DOHH2 (cell line): ENCODE data around the gene GASK1B.

Source experiments
- H3F3A ChIP-seq: fragments of 200-600 bp; sonication (generic), shearing (Covaris generic); 2 replicates; pipeline ENCODE4 v1.6.0; 2016; ENCODE audit warnings: antibody characterized with exemption, mild to moderate bottlenecking; ENCODE audit not compliant: control insufficient read depth, insufficient read depth
- H3K27ac ChIP-seq: fragments of 200-600 bp; sonication (generic); 2 replicates; pipeline ENCODE4 v1.5.1; 2014; ENCODE audit warnings: low read depth, mild to moderate bottlenecking, low read length, moderate library complexity
- H3K27me3 ChIP-seq: fragments of 200-600 bp; sonication (generic); 2 replicates; pipeline ENCODE4 v1.6.1; 2014; ENCODE audit warnings: mild to moderate bottlenecking, low read length, mixed read lengths; ENCODE audit not compliant: control insufficient read depth
- H3K36me3 ChIP-seq: fragments of 200-600 bp; sonication (generic); 2 replicates; pipeline ENCODE4 v1.6.1; 2014; ENCODE audit warnings: mild to moderate bottlenecking, low read length, moderate library complexity, mixed read lengths; ENCODE audit not compliant: control insufficient read depth
- H3K4me1 ChIP-seq: fragments of 200-600 bp; sonication (generic); 2 replicates; pipeline ENCODE4 v1.6.1; 2014; ENCODE audit warnings: mild to moderate bottlenecking, low read length, mixed read lengths; ENCODE audit not compliant: control insufficient read depth
- H3K4me2 ChIP-seq: fragments of 200-600 bp; sonication (generic); 2 replicates; pipeline ENCODE4 v1.6.0; 2014; ENCODE audit warnings: mild to moderate bottlenecking, low read length, moderate library complexity
- H3K4me3 ChIP-seq: fragments of 200-600 bp; sonication (generic); 2 replicates; pipeline ENCODE4 v1.5.1; 2014; ENCODE audit warnings: mild to moderate bottlenecking, low read length, mixed read lengths
- H3K79me2 ChIP-seq: fragments of 200-600 bp; sonication (generic); 2 replicates; pipeline ENCODE4 v1.6.1; 2014; ENCODE audit warnings: mild to moderate bottlenecking, low read length, mixed read lengths; ENCODE audit not compliant: control insufficient read depth
- H3K9me2 ChIP-seq: fragments of 200-600 bp; sonication (generic); replicated peaks from 2 replicates; pipeline ENCODE4 v1.6.1; 2014; ENCODE audit warnings: mild to moderate bottlenecking, low read length, mixed read lengths; ENCODE audit not compliant: control insufficient read depth
- H3K9me3 ChIP-seq: fragments of 200-600 bp; sonication (generic); 2 replicates; pipeline ENCODE4 v1.6.1; 2014; ENCODE audit warnings: antibody characterized with exemption, low read length, mixed read lengths; ENCODE audit not compliant: control insufficient read depth, insufficient read depth
- H4K20me1 ChIP-seq: fragments of 200-600 bp; sonication (generic); 2 replicates; pipeline ENCODE4 v1.6.0; 2014; ENCODE audit warnings: low read depth, mild to moderate bottlenecking, antibody characterized with exemption, low read length, moderate library complexity; ENCODE audit not compliant: control insufficient read depth, insufficient read depth
- CTCF ChIP-seq: fragments of 200-600 bp; sonication (generic); IDR thresholded peaks from one replicate; pipeline ENCODE4 v1.5.1; 2014; ENCODE audit warnings: antibody characterized with exemption, mild to moderate bottlenecking, low read depth, low read length; ENCODE audit not compliant: poor library complexity, severe bottlenecking
- EZH2phosphoT487 ChIP-seq: fragments of 200-600 bp; sonication (generic); IDR thresholded peaks from 2 replicates; pipeline ENCODE4 v1.6.1; 2017; ENCODE audit warnings: borderline replicate concordance, mild to moderate bottlenecking, antibody characterized with exemption, low read length, moderate library complexity, mixed read lengths

GASK1B gene

DNA sequence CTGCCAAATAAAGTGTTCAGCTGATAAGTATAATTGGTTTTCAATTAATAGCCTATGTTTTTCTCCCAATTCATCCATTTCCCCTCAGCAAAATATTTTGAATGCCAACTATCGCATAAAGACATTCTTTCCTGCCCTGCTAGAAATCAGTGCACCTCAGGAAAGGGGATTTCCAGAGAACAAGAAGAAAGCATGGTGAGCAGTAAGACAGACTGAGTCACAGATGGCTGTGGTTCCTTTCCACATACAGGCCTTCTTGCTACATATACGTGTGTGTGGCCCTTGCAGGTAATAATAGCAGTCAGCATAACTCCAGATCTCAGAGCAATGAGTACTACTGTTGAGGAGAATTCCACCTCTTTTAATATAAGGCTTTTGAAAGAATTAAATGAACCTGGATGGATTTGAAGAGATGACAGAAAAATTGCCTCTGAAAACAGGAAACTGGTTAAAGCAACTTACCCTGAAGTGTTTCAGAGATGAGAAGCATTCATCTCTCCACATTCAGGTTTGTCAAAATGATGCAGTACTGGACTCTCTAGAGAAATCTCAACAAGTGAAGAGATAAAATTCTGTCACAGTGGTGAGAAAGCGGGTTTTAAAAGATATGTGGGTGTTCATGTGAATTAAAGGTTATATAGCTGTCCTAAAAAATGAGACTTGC is 13.6 kb downstream of the GASK1B start:
- Histone ChIP-seq H3K9me2 (no peaks in the 10 kb centered on the region), H3K4me2 (no peak overlapping the region), H3K27ac (no peak overlapping the region), H3F3A (no peaks in the 10 kb centered on the region), H3K36me3 (no peaks in the 10 kb centered on the region), H4K20me1 (no peaks in the 10 kb centered on the region), H3K79me2 (no peaks in the 10 kb centered on the region), H3K4me3 (no peak overlapping the region), H3K9me3 (no peaks in the 10 kb centered on the region), H3K4me1 (0 out of 2 replicates have a peak, but pooled peaks cover 3% of the 10 kb centered on the region), H3K27me3 (no peaks in the 10 kb centered on the region)
- TF ChIP-seq EZH2phosphoT487 = no peak
- no peak for TF ChIP-seq CTCF

DNA sequence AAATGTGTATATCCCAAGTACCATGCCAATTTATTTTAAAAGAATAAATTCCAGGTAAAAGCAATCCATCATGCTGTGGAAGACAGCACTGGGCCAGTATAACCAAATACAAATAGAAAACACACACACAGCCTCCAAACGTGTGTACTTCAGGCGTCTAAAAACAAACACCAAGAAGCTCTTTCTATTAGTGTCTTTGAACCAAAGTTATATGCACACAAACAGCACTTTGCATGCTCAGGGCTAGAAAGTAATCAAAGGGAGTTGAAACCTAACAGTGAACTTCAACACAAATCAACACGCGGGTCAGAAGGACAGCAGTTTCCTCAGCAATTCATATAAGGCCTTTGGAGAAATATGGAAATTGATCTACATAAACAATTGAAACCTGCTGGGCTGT is 15.4 kb downstream of the GASK1B start:
- Histone ChIP-seq H3K79me2 (no peaks in the 10 kb centered on the region), H3K4me1 (0 out of 2 replicates have a peak, but pooled peaks cover 3% of the 10 kb centered on the region), H3K27me3 (no peaks in the 10 kb centered on the region), H3K27ac (no peak overlapping the region), H4K20me1 (no peaks in the 10 kb centered on the region), H3K4me3 (no peak overlapping the region), H3K36me3 (no peaks in the 10 kb centered on the region), H3K4me2 (no peak overlapping the region), H3F3A (no peaks in the 10 kb centered on the region), H3K9me3 (no peaks in the 10 kb centered on the region), H3K9me2 (no peaks in the 10 kb centered on the region)
- TF ChIP-seq CTCF (no peak), EZH2phosphoT487 (no peak)

- no peak overlapping the region for H3K4me2 ChIP-seq
- no peaks in the 10 kb centered on the region for H3K79me2 ChIP-seq
- no peaks in the 10 kb centered on the region for H3K27me3 ChIP-seq
- no peaks in the 10 kb centered on the region for H3K9me2 ChIP-seq
- H3K4me1 ChIP-seq = 0 out of 2 replicates have a peak, but pooled peaks cover 3% of the 10 kb centered on the region
- TF ChIP-seq EZH2phosphoT487 = no peak
- TF ChIP-seq CTCF = no peak
- no peak overlapping the region for H3K4me3 ChIP-seq
- H3K36me3 ChIP-seq = no peaks in the 10 kb centered on the region
- no peaks in the 10 kb centered on the region for H4K20me1 ChIP-seq
- no peaks in the 10 kb centered on the region for H3K9me3 ChIP-seq
- no peaks in the 10 kb centered on the region for H3F3A ChIP-seq
- no peak overlapping the region for H3K27ac ChIP-seq
These were observed 17.0 kb downstream of the GASK1B start for GRCh38 chr4:158155656-158156356.
